ENCODE measurements around the gene INTS3.

- TF ChIP-seq EP300 (IDR thresholded peaks at IDR 0.05; ENCODE audit: borderline replicate concordance) (no peak), RAD21 (IDR thresholded peaks at IDR 0.05; ENCODE audit: low read depth) (no peak), TAF1 (IDR thresholded peaks at IDR 0.05; ENCODE audit: low read depth) (no peak), REST (IDR thresholded peaks at IDR 0.05; ENCODE audit: low read depth) (no peak), MAX (IDR thresholded peaks at IDR 0.05) (no peak), FOXM1 (IDR thresholded peaks at IDR 0.05; ENCODE audit: borderline replicate concordance, low read depth) (no peak), USF1 (IDR thresholded peaks at IDR 0.05) (no peak), CEBPB (IDR thresholded peaks at IDR 0.05) (no peak)
Observed at GRCh38 chr1:153770797-153771196, 42.9 kb downstream of the INTS3 start.
